BE2C (cell line): Measurements from ENCODE around the gene SLC28A1.

ENCODE experiments used
- DNase-seq: peaks from one replicate; pipeline ENCODE4 v3.0.0-alpha.2; 2020
- H3K27me3 ChIP-seq: fragments of 250-450 bp; sonication (Bioruptor Pico); 2 replicates; pipeline ENCODE4 v1.5.1; 2020; ENCODE audit warnings: mild to moderate bottlenecking
- H3K36me3 ChIP-seq: fragments of 250-450 bp; sonication (Bioruptor Pico); 2 replicates; pipeline ENCODE4 v1.5.1; 2020; ENCODE audit warnings: mild to moderate bottlenecking
- H3K4me1 ChIP-seq: fragments of 250-450 bp; sonication (Bioruptor Pico); 2 replicates; pipeline ENCODE4 v1.5.1; 2020
- H3K4me3 ChIP-seq: 2 replicates; pipeline ENCODE4 v1.5.1; 2011; ENCODE audit warnings: low read depth, low read length
- H3K9me3 ChIP-seq: fragments of 250-450 bp; sonication (Bioruptor Pico); 2 replicates; pipeline ENCODE4 v1.5.1; 2020
- CTCF ChIP-seq: IDR thresholded peaks from 2 replicates; pipeline ENCODE4 v1.5.1; 2012; ENCODE audit warnings: mild to moderate bottlenecking, low read depth, low read length

Gene SLC28A1

GRCh38 chr15:84847382-84847781 lies 37.1 kb upstream of the SLC28A1 start:
- TF ChIP-seq CTCF: no peak
- DNase-seq: no peak
- no peak overlapping the region for H3K4me3 ChIP-seq
- no peaks in the 10 kb centered on the region for H3K4me1 ChIP-seq
- no peaks in the 10 kb centered on the region for H3K27me3 ChIP-seq
- no peaks in the 10 kb centered on the region for H3K36me3 ChIP-seq
- no peaks in the 10 kb centered on the region for H3K9me3 ChIP-seq

GRCh38 chr15:84852212-84852611 lies 32.2 kb upstream of the SLC28A1 start:
- Histone ChIP-seq H3K27me3 (no peaks in the 10 kb centered on the region), H3K36me3 (no peaks in the 10 kb centered on the region), H3K4me3 (no peak overlapping the region), H3K9me3 (no peaks in the 10 kb centered on the region), H3K4me1 (peaks cover 2% of the 10 kb centered on the region; the same call in 1 of the 2 replicates)
- TF ChIP-seq CTCF: no peak
- no peak for DNase-seq

- no peak for DNase-seq
- no peak for TF ChIP-seq CTCF
- Histone ChIP-seq H3K27me3 (no peaks in the 10 kb centered on the region), H3K9me3 (no peaks in the 10 kb centered on the region), H3K4me3 (no peak overlapping the region), H3K4me1 (peaks cover 2% of the 10 kb centered on the region; the same call in 1 of the 2 replicates), H3K36me3 (no peaks in the 10 kb centered on the region)
Observed at GRCh38 chr15:84855136-84855535, 29.3 kb upstream of the SLC28A1 start.

GRCh38 chr15:84855765-84856164 lies 28.7 kb upstream of the SLC28A1 start:
- Histone ChIP-seq H3K4me3 (no peak overlapping the region), H3K36me3 (no peaks in the 10 kb centered on the region), H3K4me1 (peaks cover 2% of the 10 kb centered on the region; the same call in 1 of the 2 replicates), H3K9me3 (no peaks in the 10 kb centered on the region), H3K27me3 (no peaks in the 10 kb centered on the region)
- TF ChIP-seq CTCF: no peak
- DNase-seq: no peak

- H3K9me3 ChIP-seq: no peaks in the 10 kb centered on the region
- DNase-seq: no peak
- TF ChIP-seq CTCF: no peak
- H3K4me3 ChIP-seq: no peak overlapping the region
- peaks cover 2% of the 10 kb centered on the region; the same call in 1 of the 2 replicates for H3K4me1 ChIP-seq
- no peaks in the 10 kb centered on the region for H3K36me3 ChIP-seq
- no peaks in the 10 kb centered on the region for H3K27me3 ChIP-seq
Observed at GRCh38 chr15:84856731-84857417, 27.6 kb upstream of the SLC28A1 start.

- no peaks in the 10 kb centered on the region for H3K27me3 ChIP-seq
- H3K4me3 ChIP-seq: no peak overlapping the region
- no peak for TF ChIP-seq CTCF
- peaks cover 2% of the 10 kb centered on the region; the same call in 1 of the 2 replicates for H3K4me1 ChIP-seq
- no peaks in the 10 kb centered on the region for H3K9me3 ChIP-seq
- no peak for DNase-seq
- H3K36me3 ChIP-seq: no peaks in the 10 kb centered on the region
Observed at GRCh38 chr15:84857418-84858004, 27.0 kb upstream of the SLC28A1 start.
